Measurements from ENCODE around the gene CDKAL1.
"Not testable (repeated sequence)": the region's sequence is repeated elsewhere in the genome, so short reads cannot be mapped to it uniquely, and the experiment has no call there.

Gene CDKAL1

GRCh38 chr6:20541382-20541781 lies 7.1 kb downstream of the CDKAL1 start:
- Histone ChIP-seq H3K27ac (replicated peaks) (no peak overlapping the region), H3K27me3 (ENCODE audit: insufficient read depth, poor library complexity, severe bottlenecking) (no peaks in the 10 kb centered on the region), H3K4me3 (replicated peaks; ENCODE audit: insufficient read depth, low read length) (no peak overlapping the region)
- DNase-seq (ENCODE audit: low read depth in 1 of 2, low spot score in 1 of 2), result no peak
- TF ChIP-seq POLR2AphosphoS5 (IDR thresholded peaks at IDR 0.05; ENCODE audit: low read depth) (no peak), GABPA (IDR thresholded peaks at IDR 0.05; ENCODE audit: low read depth) (no peak), REST (IDR thresholded peaks at IDR 0.05; ENCODE audit: insufficient replicate concordance, low read depth) (no peak), CTCF (IDR thresholded peaks at IDR 0.05; ENCODE audit: insufficient read depth, low read length) (no peak), SPI1 (IDR thresholded peaks at IDR 0.05; ENCODE audit: borderline replicate concordance, low read depth) (no peak)

GRCh38 chr6:20542927-20543602 lies 8.8 kb downstream of the CDKAL1 start:
- Histone ChIP-seq H3K27ac (replicated peaks) (no peak overlapping the region), H3K4me3 (replicated peaks; ENCODE audit: insufficient read depth, low read length) (no peak overlapping the region), H3K27me3 (ENCODE audit: insufficient read depth, poor library complexity, severe bottlenecking) (no peaks in the 10 kb centered on the region)
- no peak for DNase-seq (ENCODE audit: low read depth in 1 of 2, low spot score in 1 of 2)
- TF ChIP-seq CTCF (IDR thresholded peaks at IDR 0.05; ENCODE audit: insufficient read depth, low read length), result no peak
- no peak for TF ChIP-seq SPI1 (IDR thresholded peaks at IDR 0.05; ENCODE audit: borderline replicate concordance, low read depth)
- no peak for TF ChIP-seq REST (IDR thresholded peaks at IDR 0.05; ENCODE audit: insufficient replicate concordance, low read depth)
- TF ChIP-seq GABPA (IDR thresholded peaks at IDR 0.05; ENCODE audit: low read depth), result no peak
- TF ChIP-seq POLR2AphosphoS5 (IDR thresholded peaks at IDR 0.05; ENCODE audit: low read depth), result no peak

- no peak for TF ChIP-seq GABPA (IDR thresholded peaks at IDR 0.05; ENCODE audit: low read depth)
- TF ChIP-seq POLR2AphosphoS5 (IDR thresholded peaks at IDR 0.05; ENCODE audit: low read depth), result no peak
- TF ChIP-seq REST (IDR thresholded peaks at IDR 0.05; ENCODE audit: insufficient replicate concordance, low read depth), result no peak
- no peak for TF ChIP-seq SPI1 (IDR thresholded peaks at IDR 0.05; ENCODE audit: borderline replicate concordance, low read depth)
- TF ChIP-seq CTCF (IDR thresholded peaks at IDR 0.05; ENCODE audit: insufficient read depth, low read length), result no peak
- no peak overlapping the region for H3K27ac ChIP-seq (replicated peaks)
- no peak for DNase-seq (ENCODE audit: low read depth in 1 of 2, low spot score in 1 of 2)
- H3K27me3 ChIP-seq (ENCODE audit: insufficient read depth, poor library complexity, severe bottlenecking), result no peaks in the 10 kb centered on the region
- H3K4me3 ChIP-seq (replicated peaks; ENCODE audit: insufficient read depth, low read length), result no peak overlapping the region
These were observed 14.0 kb downstream of the CDKAL1 start for GRCh38 chr6:20548264-20548663.

- not testable (repeated sequence) for H3K27ac ChIP-seq (replicated peaks); H3K27me3 ChIP-seq (ENCODE audit: insufficient read depth, poor library complexity, severe bottlenecking); DNase-seq (ENCODE audit: low read depth in 1 of 2, low spot score in 1 of 2); H3K4me3 ChIP-seq (replicated peaks; ENCODE audit: insufficient read depth, low read length)
These were observed 15.1 kb downstream of the CDKAL1 start for GRCh38 chr6:20549398-20549797.
